Sigmoid colon (tissue), 3 donors: ENCODE data around the gene CTSD.

ENCODE experiments used
- POLR2A ChIP-seq, 2 donors: fragments of 450-650 bp; IDR thresholded peaks; one replicate each; pipeline ENCODE4 v1.6.1; 2016; ENCODE audit warnings: antibody characterized with exemption in 2 of 2, mild to moderate bottlenecking in 2 of 2, moderate library complexity in 2 of 2
- TF ChIP-seq, protein P1 (sequence below), 4 experiments: fragments of 450-650 bp in 3 of 4; fragments of 200-600 bp in 1 of 4; IDR thresholded peaks; one replicate each; pipeline ENCODE4 v1.5.1; 2016 to 2019; ENCODE audit warnings: antibody characterized with exemption in 4 of 4, mild to moderate bottlenecking in 3 of 4, moderate library complexity in 2 of 4

DNA sequence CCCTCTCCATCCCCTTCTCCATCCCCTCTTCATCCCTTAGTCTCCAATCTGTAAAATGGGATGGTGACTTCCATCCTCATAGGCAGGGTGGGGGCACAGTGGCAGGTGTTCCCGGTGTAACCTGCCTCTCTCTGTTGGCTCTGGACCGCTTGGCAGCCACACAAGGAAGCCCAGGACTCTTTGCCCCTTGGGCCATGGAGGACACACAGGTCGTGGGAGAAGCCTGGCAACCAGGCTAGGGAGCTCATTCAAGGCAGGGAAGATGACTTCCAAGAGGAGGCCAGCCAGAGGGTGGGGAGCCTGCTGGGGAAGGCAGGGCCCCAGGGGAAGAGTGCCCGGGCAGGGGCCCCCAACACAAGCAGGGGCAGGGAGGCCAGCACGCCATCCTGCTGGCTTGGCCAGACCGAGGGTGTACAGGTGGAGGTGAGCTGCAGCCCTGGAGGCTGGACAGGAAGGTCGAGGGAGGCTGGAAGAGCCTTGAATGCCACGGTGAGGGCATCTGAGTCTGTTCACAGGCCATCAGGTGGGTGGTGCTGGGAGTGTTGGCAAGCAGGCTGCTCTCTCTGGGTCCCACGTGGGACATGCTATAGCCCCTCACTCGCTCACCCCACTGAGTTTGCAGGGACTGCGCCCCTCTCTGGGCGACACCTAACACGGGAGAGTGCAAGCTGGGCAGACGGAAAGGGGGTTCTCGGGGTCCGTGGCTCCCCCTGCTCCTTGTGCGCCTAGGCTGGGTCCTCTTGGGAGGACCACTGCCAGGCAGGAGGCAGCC lies 15.5 kb upstream of the CTSD start:
- TF ChIP-seq POLR2A (IDR thresholded peaks at IDR 0.05): no peak
- TF ChIP-seq, protein P1, sequence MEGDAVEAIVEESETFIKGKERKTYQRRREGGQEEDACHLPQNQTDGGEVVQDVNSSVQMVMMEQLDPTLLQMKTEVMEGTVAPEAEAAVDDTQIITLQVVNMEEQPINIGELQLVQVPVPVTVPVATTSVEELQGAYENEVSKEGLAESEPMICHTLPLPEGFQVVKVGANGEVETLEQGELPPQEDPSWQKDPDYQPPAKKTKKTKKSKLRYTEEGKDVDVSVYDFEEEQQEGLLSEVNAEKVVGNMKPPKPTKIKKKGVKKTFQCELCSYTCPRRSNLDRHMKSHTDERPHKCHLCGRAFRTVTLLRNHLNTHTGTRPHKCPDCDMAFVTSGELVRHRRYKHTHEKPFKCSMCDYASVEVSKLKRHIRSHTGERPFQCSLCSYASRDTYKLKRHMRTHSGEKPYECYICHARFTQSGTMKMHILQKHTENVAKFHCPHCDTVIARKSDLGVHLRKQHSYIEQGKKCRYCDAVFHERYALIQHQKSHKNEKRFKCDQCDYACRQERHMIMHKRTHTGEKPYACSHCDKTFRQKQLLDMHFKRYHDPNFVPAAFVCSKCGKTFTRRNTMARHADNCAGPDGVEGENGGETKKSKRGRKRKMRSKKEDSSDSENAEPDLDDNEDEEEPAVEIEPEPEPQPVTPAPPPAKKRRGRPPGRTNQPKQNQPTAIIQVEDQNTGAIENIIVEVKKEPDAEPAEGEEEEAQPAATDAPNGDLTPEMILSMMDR (IDR thresholded peaks at IDR 0.05): no peak
